CD4-positive, alpha-beta T cell treated with Interleukin-15 for 4 hours (primary cell): ENCODE results near the gene USP53.
"Not testable (repeated sequence)": the region's sequence is repeated elsewhere in the genome, so short reads cannot be mapped to it uniquely, and the experiment has no call there.

Experiments used
- DNase-seq: peaks from one replicate; pipeline ENCODE4 v3.0.0-alpha.2; 2020; ENCODE audit warnings: low spot score

The USP53 gene

DNA sequence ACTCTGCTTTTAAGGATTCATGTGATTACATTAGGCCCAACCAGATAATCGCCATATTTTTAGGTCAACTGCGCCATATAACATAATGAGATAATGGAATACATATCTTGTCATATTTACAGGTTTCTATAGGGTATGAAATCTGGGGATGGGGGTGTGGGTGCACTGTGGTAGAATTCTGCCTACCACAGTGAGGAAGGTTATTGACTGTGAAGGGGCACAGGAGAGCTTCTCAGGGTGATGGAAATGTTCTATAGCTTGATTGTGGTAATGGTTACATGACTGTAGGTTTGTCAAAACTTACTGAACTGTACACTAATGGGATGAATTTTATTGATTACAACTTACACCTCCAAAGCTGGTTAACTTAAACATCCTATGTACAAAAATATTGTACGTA, 15.9 kb downstream of the USP53 start:
- DNase-seq: no peak

DNA sequence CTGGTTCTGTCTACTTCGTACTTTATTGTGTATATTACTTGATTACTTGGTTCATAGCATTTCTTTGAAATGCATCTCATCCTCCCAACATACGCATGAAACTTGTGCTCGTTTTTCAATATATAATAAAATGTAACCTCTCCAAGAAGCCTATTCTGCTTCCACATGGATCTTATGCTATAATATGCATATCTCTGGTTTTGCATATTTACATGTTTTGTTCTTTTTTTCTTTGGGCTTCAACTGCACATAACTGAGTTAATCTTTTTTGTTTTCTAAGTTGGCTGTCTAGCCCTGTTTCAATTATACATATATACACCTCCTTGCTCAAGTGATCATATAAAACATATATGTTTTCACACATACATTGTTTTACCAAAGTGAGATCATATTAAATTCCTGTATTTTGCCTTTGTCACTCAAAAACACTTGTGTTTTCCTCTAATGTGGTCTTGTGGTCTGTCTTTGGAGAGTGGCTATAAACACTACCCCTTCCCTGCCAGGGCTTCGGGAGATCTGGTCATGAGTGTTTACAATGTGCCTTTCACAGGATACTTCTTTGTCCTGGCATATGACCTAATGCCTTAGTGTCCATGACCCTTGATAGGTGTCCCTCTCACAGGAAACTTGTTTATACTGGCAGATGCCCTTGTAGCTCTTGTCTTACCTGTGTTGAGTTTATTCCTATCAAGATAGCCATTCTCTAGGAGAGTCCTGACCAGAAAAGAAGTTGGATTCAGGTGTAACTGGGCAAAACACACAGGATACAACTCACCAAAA, 17.6 kb downstream of the USP53 start:
- no peak for DNase-seq

DNA sequence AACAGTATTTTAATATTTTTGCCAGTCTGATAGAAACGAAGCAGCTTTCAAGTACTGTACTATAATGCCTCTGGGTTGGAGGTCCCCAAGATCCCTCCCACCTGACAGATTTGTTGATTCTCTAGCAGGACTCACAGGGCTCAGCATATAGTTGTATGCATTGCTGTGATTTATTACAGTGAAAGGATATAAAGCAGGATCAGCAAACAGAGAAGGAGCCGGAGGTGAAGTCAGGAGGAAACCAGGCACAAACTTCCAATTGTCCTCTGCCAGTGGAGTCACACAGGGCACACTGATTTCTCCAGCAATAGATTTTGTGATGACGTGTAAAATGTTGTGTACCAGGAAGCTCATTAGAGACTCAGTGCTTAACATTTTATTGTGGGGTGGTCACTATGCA, 19.0 kb downstream of the USP53 start:
- no peak for DNase-seq

DNA sequence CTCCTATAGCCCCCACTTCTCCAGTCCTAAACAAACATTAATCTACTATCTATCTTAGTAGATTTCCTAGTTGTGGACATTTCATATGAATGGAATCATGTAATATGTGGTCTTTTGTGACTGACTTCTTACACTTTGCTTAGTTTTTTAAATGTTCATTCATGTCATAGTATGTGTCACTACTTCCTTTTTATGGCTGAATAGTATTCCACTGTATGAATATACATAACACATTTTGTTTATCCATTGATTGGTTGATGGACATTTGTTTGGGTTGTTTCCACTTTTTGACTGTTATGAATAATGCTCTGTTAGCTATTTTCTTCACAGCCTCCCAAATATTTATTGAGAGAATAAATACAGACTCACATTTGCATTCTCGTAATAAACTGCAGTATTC, 19.8 kb downstream of the USP53 start:
- DNase-seq: no peak

DNA sequence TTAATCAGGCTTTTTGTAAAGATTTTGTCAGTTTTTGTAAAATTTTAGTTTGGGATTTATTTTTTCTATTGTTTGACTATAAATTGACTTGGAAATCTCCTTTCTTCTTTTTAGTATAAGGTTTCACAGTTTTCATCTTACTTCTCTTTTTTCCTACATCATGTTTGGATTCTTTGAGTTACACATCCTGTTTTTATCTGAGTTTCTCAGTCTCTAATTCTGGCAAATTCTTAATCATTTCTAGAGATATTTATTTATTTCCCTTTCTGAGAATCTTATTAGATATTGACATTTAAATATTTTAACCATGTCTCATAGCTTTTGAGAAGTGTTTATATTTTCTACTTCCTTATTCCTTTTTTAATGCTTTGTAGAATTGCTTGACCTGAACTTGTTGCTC, 20.7 kb downstream of the USP53 start:
- no peak for DNase-seq

DNA sequence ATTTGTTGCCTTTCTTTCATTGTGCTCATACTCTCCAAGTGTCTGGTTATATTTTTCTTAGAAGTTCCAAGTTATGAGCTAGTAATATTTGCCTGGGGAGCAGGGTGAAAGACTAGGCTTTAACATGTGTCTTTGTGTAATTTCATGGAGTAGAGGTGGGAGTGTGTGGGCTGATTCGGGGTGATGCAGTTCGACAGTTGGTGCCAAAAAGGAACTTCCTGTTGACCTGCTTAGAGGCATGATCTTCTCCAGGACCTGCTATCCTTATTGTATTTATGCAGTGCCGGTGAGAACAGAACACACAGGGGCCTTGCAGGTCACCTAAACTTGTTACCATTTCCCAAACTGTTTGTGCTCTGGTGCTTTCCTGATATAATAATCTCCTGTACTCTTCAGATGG, 21.2 kb downstream of the USP53 start:
- no peak for DNase-seq

DNA sequence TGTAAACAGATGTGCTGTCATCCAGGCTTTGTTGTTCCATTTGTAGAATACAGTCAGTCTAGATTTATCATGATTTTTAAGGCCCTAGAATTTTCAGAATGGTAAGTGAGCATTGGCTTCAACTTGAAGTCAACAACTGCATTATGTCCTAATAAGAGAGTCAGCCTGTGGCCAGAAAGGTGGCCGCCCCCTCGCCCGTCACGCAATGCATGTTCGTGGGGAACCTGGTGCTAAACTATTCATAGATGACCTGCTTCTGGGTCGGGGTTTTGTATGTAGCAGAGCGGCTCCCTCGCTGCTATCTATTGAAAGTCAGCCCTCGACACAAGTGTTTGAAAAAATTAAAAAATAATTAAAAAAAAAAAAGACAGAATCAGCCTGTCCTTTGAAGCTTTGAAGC, 24.7 kb downstream of the USP53 start:
- DNase-seq: no peak

DNA sequence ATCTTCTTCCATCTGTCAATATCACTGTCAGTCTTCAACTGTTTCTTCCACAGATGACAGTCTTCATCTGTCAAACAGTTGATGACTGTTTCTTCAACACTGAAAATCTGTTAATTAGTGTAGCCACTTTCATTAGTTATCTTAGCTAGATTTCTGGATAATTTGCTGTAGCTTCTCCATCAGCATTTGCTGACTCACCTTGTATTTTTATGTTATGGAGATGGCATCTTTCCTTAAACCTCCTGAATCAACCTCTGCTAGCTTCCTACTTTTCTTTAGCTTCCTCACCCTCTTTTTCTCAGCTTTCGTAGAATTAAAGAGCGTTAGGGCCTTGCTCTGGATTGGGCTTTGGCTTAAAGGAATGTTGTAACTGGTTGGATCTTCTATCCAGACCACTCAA, 25.1 kb downstream of the USP53 start:
- DNase-seq: no peak

DNA sequence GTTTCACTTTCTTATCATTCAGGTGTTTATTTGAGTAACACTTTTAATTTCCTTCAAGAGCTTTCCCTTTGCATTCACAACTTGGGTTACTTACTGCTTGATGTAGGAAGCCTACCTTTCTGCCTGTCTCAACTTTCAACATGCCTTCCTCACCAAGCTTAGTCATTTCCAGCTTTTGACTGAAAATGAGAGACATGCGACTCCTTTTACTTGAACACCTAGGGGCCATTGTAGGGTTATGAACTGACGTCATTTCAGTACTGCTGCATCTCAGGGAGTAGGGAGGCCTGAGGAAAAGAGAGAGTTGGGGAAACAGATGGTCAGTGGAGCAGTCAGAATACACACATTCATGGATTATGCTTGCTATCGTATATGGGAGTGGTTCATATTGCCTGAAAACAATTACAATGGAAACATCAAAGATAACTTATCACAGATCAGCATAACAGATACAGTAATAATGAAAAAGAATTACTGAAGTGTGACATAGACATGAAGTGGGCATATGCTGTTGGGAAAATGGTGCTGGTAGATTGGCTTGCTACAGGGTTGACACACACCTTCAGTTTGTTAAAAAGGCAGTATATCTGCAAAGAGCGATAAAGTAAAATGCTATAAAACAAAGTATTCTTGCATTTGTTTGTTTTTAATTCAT, 25.7 kb downstream of the USP53 start:
- no peak for DNase-seq

DNA sequence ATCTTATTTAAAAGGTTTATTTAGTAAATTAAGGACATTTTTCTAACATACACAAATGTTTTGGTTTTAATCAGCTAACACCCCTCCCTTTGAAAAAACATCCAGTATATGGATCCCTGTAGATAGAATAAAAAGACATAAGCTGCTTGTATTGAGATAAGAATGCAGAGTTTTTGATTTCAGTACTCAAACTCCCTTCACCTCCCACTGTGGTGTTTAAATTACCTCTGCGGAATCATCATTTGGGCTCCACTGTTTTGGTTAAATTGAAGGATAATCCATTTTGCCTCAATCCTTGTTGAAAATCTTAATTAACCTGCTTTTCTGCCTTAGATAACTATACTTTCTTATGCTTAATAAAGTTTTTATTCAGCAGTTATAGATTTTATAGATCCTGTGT, 27.6 kb downstream of the USP53 start:
- DNase-seq: no peak

DNA sequence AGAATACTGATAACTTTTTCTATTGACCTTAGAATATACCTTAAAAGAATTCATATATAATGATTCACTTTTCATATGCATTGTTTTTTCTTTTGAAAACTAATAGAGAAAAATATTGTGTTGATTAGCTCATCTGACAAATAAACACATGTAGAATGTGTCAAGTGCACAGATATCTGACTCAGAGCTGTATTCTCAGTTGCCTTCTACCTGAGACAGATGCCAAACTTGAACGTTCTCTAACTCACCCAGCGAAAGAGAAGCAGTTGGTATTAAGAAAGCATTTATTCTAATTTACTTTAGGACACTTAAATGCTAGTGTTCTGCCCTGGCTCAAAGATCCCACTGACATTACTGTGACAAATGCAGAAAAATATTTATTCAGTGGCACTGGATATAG, 28.1 kb downstream of the USP53 start:
- no peak for DNase-seq

DNA sequence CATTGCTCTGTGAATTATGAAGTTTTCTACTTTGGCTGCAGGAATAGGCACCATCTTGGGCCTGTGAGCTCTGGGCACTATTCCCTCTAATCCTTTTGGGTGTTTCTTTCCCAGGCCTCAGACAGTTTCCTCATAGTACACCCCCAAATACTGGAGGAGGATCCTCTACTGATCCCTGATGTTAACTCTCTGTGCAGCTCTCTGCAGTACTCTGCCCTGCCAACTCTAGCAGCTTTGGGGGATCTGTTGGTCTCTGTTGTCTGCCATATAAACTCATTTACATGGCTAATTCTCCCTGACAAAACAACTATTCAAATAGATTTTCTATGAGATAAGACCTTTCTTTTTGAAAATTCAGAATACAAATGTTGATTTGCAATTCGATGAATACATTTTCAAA, 29.9 kb downstream of the USP53 start:
- DNase-seq: no peak

DNA sequence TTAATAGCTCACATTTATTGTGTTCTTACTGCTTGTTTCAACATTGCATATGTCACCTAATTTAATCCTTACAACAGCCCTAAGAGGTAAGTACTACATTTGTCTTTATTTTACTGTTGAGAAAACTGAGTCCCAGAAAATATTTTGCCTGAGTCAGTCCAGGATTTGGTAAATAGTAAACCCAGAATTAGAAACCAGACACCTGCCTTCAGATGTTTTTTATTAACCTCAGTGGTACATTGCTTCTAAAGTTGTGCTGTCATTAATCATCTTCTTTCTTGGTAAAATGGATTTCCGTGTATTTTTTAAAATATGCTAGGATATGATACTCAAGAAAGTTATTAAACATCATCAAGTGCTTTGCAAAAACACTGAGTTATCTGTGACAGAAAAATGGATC, 31.4 kb downstream of the USP53 start:
- DNase-seq: no peak

DNA sequence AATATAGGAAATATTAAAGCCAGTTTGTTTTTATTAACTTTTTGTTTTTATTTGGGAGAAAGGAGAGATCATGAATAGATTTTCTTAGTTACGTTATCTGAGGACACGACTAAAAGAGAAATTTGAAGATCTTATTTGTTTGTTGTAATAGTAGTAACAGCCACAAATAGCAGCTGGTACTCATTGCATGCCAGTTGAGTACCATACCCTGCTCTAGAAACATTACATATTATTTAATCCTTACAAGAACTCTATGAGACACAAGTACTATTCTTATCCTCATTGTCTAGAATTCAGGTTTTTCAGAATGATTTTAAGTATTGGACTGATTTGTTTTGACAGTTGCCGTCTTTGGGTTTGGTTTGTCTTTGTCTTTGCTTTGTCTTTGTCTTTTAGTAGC, 31.8 kb downstream of the USP53 start:
- DNase-seq: no peak

DNA sequence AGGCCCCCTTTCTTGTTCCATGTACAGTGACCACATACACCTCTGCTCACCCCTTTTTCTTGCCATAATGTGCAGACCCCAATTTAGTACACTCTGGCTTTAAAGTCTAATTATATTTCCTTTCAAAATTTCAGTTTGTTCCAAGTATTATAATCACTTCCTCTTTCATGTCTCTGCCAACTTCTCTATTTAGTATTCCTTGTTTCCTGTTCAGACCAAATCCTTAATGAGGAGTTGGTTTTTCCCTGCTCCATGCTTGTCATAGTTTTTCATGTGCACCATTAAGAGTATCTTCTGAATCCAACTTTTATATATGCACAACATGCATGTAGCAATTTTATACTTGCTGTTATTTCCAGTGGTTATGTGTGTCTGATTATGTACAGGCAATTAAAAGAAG, 32.3 kb downstream of the USP53 start:
- no peak for DNase-seq

DNA sequence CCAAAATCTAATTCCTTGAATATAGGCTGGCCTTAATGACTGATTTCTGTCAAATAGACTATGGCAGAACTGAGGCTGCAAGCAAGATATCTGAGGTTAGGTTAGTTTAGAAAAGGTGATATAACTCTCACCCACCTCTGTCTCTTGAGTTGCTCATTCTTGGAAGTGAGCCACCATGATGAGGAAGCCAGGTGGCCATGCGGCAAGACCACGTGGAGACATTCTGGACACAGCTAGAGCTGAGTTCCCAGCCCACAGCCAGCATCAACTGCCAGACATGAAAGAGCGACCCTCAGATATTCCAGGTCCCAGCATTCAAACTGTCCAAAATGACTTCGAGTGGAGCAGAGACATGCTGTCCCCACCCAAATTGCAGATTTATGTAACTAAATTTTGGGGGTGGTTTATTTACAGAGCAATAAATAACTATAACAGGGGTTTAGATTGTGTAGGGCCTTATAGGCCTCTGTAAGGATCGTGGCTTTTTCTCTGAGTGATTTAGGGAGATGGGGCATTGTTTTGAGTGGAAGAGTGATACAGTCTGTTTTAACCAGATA, 33.7 kb downstream of the USP53 start:
- DNase-seq: no peak

DNA sequence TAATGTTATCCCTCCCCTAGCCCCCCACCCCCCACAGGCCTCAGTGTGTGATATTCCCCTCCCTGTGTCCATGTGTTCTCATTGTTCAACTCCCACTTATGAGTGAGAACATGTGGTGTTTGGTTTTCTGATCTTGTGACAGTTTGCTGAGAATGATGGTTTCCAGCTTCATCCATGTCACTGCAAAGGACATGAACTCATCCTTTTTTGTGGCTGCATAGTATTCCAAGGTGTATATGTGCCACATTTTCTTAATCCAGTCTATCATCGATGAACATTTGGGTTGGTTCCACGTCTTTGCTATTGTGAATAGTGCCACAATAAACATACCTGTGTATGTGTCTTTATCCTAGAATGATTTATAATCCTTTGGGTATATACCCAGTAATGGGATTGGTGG, 38.5 kb downstream of the USP53 start:
- DNase-seq: not testable (repeated sequence)

DNA sequence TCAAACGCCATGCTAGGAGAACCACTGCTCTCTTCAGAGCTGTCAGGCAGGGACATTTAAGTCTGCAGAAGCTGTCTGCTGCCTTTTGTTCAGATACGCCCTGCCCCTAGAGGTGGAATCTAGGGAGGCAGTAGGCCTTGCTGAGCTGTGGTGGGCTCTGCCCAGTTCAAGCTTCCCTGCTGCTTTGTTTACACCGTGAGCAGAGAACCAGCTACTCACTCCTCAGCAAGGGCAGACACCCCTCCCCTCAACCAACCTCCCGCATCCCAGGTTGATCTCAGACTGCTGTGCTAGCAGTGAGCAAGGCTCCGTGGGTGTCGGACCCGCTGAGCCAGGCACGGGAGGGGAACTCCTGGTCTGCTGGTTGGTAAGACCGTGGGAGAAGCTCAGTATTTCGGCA, 42.7 kb downstream of the USP53 start:
- DNase-seq: not testable (repeated sequence)

DNA sequence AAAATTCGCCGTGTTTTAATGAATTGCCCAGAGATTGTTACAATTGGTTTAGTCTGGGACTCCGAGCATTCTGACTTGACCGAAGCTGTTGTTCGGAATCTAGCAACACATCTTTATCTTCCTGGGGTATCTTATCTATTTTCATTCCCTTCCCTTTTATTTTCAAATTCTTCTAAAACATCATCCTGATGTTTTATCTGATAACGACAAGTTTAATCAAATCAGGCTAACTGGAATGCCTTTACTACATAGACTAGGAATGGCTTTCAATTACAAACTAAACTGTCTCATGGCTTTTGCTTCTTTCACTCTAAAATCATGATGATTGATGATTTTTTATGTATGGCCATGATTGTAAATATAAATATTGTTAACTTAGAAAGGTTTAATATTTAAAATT, 48.0 kb downstream of the USP53 start:
- DNase-seq: no peak

DNA sequence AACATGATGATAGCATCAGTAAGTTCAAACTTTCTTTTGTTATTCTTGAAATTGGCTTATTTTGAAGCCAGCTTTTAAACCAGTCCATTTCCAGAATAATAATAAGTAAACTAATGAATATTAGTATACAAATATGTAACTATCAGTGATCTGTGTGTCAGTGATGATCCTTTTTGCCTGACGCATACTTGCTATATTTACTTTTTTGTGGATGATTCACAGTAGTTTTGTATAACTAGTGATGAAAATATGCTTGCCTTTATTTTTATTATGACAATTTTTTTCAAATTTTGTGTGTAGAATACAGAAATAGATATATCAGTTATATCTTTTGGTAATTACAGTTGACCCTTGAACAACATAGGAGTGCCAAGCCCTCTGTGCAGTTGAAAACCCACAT, 49.5 kb downstream of the USP53 start:
- no peak for DNase-seq

DNA sequence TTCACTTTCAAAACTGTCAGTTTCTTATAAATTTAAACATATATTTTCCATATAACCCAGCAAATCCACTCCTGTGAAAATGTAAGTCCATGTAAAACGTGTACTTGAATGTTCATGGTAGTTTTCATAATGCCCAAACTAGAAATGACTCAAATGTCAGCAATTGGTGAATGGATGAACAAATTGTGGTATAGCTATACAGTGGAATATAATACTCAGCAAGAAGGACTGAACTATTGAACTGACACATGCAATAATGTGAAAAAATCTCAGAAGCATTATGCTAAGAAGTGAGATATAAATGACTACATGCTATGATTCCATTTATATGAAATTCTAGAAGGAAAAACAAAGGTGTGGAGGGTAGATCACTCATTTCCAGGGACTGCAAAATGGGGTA, 52.2 kb downstream of the USP53 start:
- DNase-seq: no peak

DNA sequence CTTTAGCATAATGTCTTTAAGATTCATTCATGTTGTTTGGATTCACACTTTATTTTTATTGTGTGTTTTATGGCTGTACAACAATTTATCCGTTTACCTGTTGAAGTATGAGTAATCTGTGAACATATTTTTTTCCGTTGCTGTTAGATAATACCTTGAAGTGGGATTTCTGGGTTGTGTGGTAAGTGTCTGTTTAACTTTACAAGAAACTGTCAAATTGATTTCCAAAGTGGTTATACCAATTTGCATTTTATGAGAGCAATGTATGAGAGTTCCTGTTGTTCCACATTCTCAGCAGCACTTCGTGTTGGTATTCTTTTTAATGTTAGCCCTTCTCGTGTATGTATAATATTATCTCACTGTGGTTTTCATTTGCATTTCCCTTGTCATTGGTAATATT, 53.6 kb downstream of the USP53 start:
- DNase-seq: no peak

DNA sequence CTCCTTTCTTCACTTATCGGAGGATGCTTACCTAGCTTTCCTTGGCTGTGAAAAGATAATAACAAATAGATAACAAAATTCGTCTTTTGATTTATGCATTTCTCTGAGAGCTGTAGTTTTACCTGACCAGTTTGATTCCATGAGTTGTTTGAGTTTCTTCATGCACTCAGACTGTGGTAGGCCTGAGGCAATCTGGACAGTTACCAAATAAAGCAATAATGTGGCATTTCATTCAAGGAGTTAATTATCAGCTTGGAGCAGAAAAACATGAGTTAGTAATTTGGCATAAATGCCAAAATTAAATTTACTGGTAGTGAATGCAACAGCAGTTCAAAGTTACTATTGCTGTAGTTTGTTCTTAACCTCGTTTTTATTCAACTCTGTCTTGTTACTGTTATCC, 56.0 kb downstream of the USP53 start:
- DNase-seq: no peak
